PFSK-1 (cell line): ENCODE data around the gene KIAA2012.

Experiments used
- FOXP2 ChIP-seq: optimal IDR thresholded peaks from 2 replicates; pipeline ENCODE3; 2011; ENCODE audit warnings: borderline replicate concordance, control low read depth, inconsistent platforms; ENCODE audit not compliant: insufficient read depth; ENCODE audit errors: extremely low read length, extremely low read depth
- POLR2AphosphoS5 ChIP-seq: IDR thresholded peaks from 2 replicates; pipeline ENCODE4 v1.6.1; 2012; ENCODE audit warnings: low read depth, mild to moderate bottlenecking, control low read depth, low read length, moderate library complexity
- REST ChIP-seq, 2 experiments: IDR thresholded peaks; 2 replicates each; pipeline versions ENCODE4 v1.6.1 to v1.8.0; 2011 to 2012; ENCODE audit warnings: low read depth in 2 of 2, low read length in 2 of 2, control low read depth in 1 of 2, inconsistent platforms in 1 of 2, mild to moderate bottlenecking in 1 of 2, moderate library complexity in 1 of 2; ENCODE audit not compliant: insufficient read depth in 1 of 2
- SIN3A ChIP-seq: IDR thresholded peaks from 2 replicates; pipeline ENCODE4 v1.6.1; 2012; ENCODE audit warnings: mild to moderate bottlenecking, low read length, moderate library complexity, borderline replicate concordance; ENCODE audit not compliant: insufficient read depth
- TAF1 ChIP-seq: IDR thresholded peaks from 2 replicates; pipeline ENCODE4 v1.6.1; 2012; ENCODE audit warnings: low read length, control low read depth, borderline replicate concordance; ENCODE audit not compliant: insufficient read depth

Gene KIAA2012

GRCh38 chr2:202185156-202185555, 112.1 kb downstream of the KIAA2012 start:
- TF ChIP-seq REST (IDR thresholded peaks at IDR 0.05; ENCODE audit: insufficient read depth in 1 of 2, low read depth in 2 of 2, low read length in 2 of 2) (no peak), POLR2AphosphoS5 (no peak), TAF1 (no peak), SIN3A (no peak), FOXP2 (no peak)

- TF ChIP-seq SIN3A (no peak), TAF1 (no peak), REST (IDR thresholded peaks at IDR 0.05; ENCODE audit: insufficient read depth in 1 of 2, low read depth in 2 of 2, low read length in 2 of 2) (no peak), POLR2AphosphoS5 (no peak), FOXP2 (no peak)
Observed at GRCh38 chr2:202186641-202187202, 113.7 kb downstream of the KIAA2012 start.

GRCh38 chr2:202187570-202187969, 114.5 kb downstream of the KIAA2012 start:
- TF ChIP-seq SIN3A (no peak), FOXP2 (no peak), POLR2AphosphoS5 (no peak), TAF1 (no peak), REST (IDR thresholded peaks at IDR 0.05; ENCODE audit: insufficient read depth in 1 of 2, low read depth in 2 of 2, low read length in 2 of 2) (no peak)

DNA sequence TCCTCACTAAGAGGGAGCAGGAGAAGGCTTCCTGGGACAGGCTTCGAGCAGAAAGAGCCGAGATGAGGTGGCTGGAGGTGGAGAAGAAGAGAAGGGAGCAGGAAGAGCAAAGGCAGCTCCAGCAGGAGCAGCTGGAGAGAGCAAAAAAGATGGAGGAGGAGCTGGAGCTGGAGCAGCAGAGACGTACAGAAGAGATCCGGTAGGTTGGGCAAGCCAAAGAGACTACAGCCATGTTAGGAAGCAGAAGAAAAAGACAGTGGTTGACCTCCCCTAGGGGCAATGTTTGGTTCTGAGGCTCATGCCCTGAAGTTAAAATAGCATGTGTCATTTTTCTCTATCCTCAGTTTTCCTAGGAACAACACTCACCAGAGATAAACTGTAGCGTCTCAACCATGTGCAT, 120.2 kb downstream of the KIAA2012 start:
- TF ChIP-seq POLR2AphosphoS5 (no peak), FOXP2 (no peak), SIN3A (no peak), TAF1 (no peak), REST (IDR thresholded peaks at IDR 0.05; ENCODE audit: insufficient read depth in 1 of 2, low read depth in 2 of 2, low read length in 2 of 2) (no peak)

DNA sequence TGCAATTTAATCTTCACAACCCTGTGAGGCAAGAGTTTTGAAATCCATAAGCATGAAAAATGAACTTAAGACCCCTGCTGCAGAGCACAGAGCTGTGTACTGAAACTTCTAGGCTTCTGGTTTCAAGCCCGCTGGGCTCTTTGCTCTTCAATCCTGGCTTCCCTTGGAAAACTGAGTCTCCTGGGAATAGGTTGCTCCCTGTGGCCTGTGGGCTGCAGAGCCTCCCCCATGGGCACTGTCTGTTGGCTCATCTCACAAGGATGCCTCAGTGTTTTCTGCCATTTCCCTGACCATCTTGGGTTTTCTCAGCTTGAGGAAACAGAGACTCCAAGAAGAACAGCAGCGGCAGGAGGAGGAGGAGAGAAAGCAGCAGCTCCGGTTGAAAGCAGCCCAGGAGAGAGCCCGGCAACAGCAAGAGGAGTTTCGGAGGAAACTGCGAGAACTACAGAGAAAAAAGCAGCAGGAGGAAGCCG, 120.9 kb downstream of the KIAA2012 start:
- TF ChIP-seq TAF1 (no peak), SIN3A (no peak), REST (IDR thresholded peaks at IDR 0.05; ENCODE audit: insufficient read depth in 1 of 2, low read depth in 2 of 2, low read length in 2 of 2) (no peak), POLR2AphosphoS5 (no peak), FOXP2 (no peak)
